WI38 (cell line): ENCODE data around the gene OOSP2.

ENCODE experiments used
- H3K4me3 ChIP-seq: 2 replicates; pipeline ENCODE4 v1.5.1; 2011; ENCODE audit warnings: low read depth, mild to moderate bottlenecking, control low read depth, low read length
- TF ChIP-seq, protein P1 (sequence below): IDR thresholded peaks from 2 replicates; pipeline ENCODE4 v1.5.1; 2012; ENCODE audit warnings: low read depth, mild to moderate bottlenecking, control low read depth, low read length

The OOSP2 gene

DNA sequence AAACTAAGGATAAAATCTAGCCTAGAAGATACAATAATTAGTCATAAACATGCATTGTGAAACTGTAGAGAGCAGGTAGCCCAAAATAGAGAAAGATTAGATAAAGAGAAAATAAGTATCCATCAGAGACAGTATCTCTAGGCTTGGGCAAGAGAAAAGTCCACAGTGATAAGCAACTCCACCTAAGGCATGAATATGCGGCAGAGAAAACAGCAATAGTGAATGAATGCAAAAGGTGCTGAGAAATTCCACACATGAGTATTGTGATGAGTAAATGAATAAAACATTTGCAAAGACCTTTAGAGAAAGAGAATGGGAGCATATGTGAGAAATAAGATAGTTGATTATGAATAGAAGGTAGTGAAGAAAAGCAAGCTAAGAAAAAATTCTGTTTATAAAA is 57.0 kb downstream of the OOSP2 start:
- TF ChIP-seq, protein P1, sequence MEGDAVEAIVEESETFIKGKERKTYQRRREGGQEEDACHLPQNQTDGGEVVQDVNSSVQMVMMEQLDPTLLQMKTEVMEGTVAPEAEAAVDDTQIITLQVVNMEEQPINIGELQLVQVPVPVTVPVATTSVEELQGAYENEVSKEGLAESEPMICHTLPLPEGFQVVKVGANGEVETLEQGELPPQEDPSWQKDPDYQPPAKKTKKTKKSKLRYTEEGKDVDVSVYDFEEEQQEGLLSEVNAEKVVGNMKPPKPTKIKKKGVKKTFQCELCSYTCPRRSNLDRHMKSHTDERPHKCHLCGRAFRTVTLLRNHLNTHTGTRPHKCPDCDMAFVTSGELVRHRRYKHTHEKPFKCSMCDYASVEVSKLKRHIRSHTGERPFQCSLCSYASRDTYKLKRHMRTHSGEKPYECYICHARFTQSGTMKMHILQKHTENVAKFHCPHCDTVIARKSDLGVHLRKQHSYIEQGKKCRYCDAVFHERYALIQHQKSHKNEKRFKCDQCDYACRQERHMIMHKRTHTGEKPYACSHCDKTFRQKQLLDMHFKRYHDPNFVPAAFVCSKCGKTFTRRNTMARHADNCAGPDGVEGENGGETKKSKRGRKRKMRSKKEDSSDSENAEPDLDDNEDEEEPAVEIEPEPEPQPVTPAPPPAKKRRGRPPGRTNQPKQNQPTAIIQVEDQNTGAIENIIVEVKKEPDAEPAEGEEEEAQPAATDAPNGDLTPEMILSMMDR, result no peak
- H3K4me3 ChIP-seq, result no peak overlapping the region
